GM23248 (cell line): ENCODE results near the gene ARFRP1.

ENCODE experiments used
- EZH2 ChIP-seq: fragments of 200-600 bp; sonication (generic); IDR thresholded peaks from 2 replicates; pipeline ENCODE4 v1.6.1; 2018; ENCODE audit warnings: antibody characterized with exemption, mild to moderate bottlenecking; ENCODE audit not compliant: insufficient read depth, poor library complexity, severe bottlenecking
- EZH2phosphoT487 ChIP-seq: fragments of 200-600 bp; sonication (generic); IDR thresholded peaks from 2 replicates; pipeline ENCODE4 v1.6.1; 2018; ENCODE audit warnings: antibody characterized with exemption, moderate library complexity, mild to moderate bottlenecking, low read depth; ENCODE audit not compliant: insufficient read depth

GRCh38 chr20:63673951-63674350, 33.8 kb downstream of the ARFRP1 start:
- TF ChIP-seq EZH2, result no peak
- no peak for TF ChIP-seq EZH2phosphoT487
